SU-DHL-6 (cell line): ENCODE results near the gene DIPK1A.

ENCODE experiments used
- H2AFZ ChIP-seq: fragments of 200-600 bp; sonication (generic); 2 replicates; pipeline ENCODE4 v1.6.1; 2014; ENCODE audit warnings: low read depth, mild to moderate bottlenecking, moderate library complexity, mixed read lengths, antibody characterized with exemption, low read length; ENCODE audit not compliant: severe bottlenecking
- H3F3A ChIP-seq: fragments of 200-600 bp; shearing (Covaris generic); 2 replicates; pipeline ENCODE4 v1.6.0; 2016; ENCODE audit warnings: antibody characterized with exemption, mild to moderate bottlenecking; ENCODE audit not compliant: insufficient read depth
- H3K27ac ChIP-seq: fragments of 200-600 bp; sonication (generic); 2 replicates; pipeline ENCODE4 v1.5.1; 2016; ENCODE audit warnings: low read depth, mild to moderate bottlenecking, low read length, moderate library complexity, mixed read lengths
- H3K27me3 ChIP-seq: fragments of 200-600 bp; sonication (generic), shearing (Covaris generic); 2 replicates; pipeline ENCODE4 v1.6.0; 2014; ENCODE audit warnings: mild to moderate bottlenecking, low read length
- H3K36me3 ChIP-seq: fragments of 200-600 bp; sonication (generic); 2 replicates; pipeline ENCODE4 v1.6.1; 2014; ENCODE audit warnings: mild to moderate bottlenecking, low read length, mixed read lengths
- H3K4me2 ChIP-seq: fragments of 300-600, 200-600 bp; shearing (Covaris generic), sonication (generic); 2 replicates; pipeline ENCODE4 v1.6.0; 2014; ENCODE audit warnings: low read length, low read depth, mild to moderate bottlenecking; ENCODE audit not compliant: poor library complexity, severe bottlenecking
- H3K4me3 ChIP-seq: fragments of 200-600 bp; sonication (generic); 2 replicates; pipeline ENCODE4 v1.5.1; 2014; ENCODE audit warnings: antibody characterized with exemption, low read length, mild to moderate bottlenecking, mixed read lengths; ENCODE audit not compliant: insufficient read depth, poor library complexity, severe bottlenecking
- H3K79me2 ChIP-seq: fragments of 200-600 bp; sonication (generic); 2 replicates; pipeline ENCODE4 v1.6.1; 2014; ENCODE audit warnings: mild to moderate bottlenecking, low read length, moderate library complexity; ENCODE audit not compliant: insufficient read depth
- H3K9ac ChIP-seq: fragments of 200-600 bp; sonication (generic); 2 replicates; pipeline ENCODE4 v1.7.0; 2014; ENCODE audit warnings: mild to moderate bottlenecking, low read length
- H3K9me2 ChIP-seq: fragments of 200-600 bp; sonication (generic); replicated peaks from 2 replicates; pipeline ENCODE4 v1.6.1; 2014; ENCODE audit warnings: low read length; ENCODE audit not compliant: insufficient read depth
- H3K9me3 ChIP-seq: fragments of 200-600 bp; sonication (generic); 2 replicates; pipeline ENCODE4 v1.6.1; 2014; ENCODE audit warnings: low read length, mixed read lengths; ENCODE audit not compliant: insufficient read depth
- H4K20me1 ChIP-seq: fragments of 200-600 bp; sonication (generic); 2 replicates; pipeline ENCODE4 v1.6.1; 2014; ENCODE audit warnings: low read depth, mild to moderate bottlenecking, antibody characterized with exemption, low read length, moderate library complexity, mixed read lengths
- CTCF ChIP-seq: fragments of 200-600 bp; sonication (generic); IDR thresholded peaks from one replicate; pipeline ENCODE4 v1.5.1; 2017; ENCODE audit warnings: antibody characterized with exemption, mild to moderate bottlenecking, low read length, moderate library complexity; ENCODE audit not compliant: insufficient read depth, poor library complexity, severe bottlenecking
- EZH2phosphoT487 ChIP-seq: fragments of 200-600 bp; sonication (generic), shearing (Covaris generic); conservative IDR thresholded peaks from 2 replicates; pipeline ENCODE4 v1.6.1; 2018; ENCODE audit warnings: mild to moderate bottlenecking, antibody characterized with exemption, low read length, moderate library complexity, mixed read lengths

Gene DIPK1A

GRCh38 chr1:92843046-92843423, 118.2 kb downstream of the DIPK1A start:
- Histone ChIP-seq H3K9me2 (no peaks in the 10 kb centered on the region), H3K4me2 (no peak overlapping the region), H3K27ac (no peak overlapping the region), H3K36me3 (peaks cover 60% of the 10 kb centered on the region), H3K4me3 (no peak overlapping the region), H3F3A (peaks cover 81% of the 10 kb centered on the region), H3K9me3 (no peaks in the 10 kb centered on the region), H3K79me2 (peaks cover 21% of the 10 kb centered on the region), H3K9ac (no peak overlapping the region), H2AFZ (no peak overlapping the region), H3K27me3 (no peaks in the 10 kb centered on the region), H4K20me1 (peaks cover 37% of the 10 kb centered on the region)
- no peak for TF ChIP-seq CTCF
- no peak for TF ChIP-seq EZH2phosphoT487

GRCh38 chr1:92842082-92843045, 118.9 kb downstream of the DIPK1A start:
- no peaks in the 10 kb centered on the region for H3K9me2 ChIP-seq
- H3K4me3 ChIP-seq = no peak overlapping the region
- no peak overlapping the region for H3K4me2 ChIP-seq
- H3F3A ChIP-seq = peaks cover 83% of the 10 kb centered on the region
- H4K20me1 ChIP-seq = peaks cover 44% of the 10 kb centered on the region
- no peak overlapping the region for H3K27ac ChIP-seq
- no peaks in the 10 kb centered on the region for H3K27me3 ChIP-seq
- H3K9me3 ChIP-seq = no peaks in the 10 kb centered on the region
- TF ChIP-seq EZH2phosphoT487 = no peak
- no peak for TF ChIP-seq CTCF
- H3K36me3 ChIP-seq = peaks cover 67% of the 10 kb centered on the region
- H3K79me2 ChIP-seq = peaks cover 28% of the 10 kb centered on the region
- H2AFZ ChIP-seq = no peak overlapping the region
- H3K9ac ChIP-seq = no peak overlapping the region

- TF ChIP-seq CTCF = no peak
- TF ChIP-seq EZH2phosphoT487 = no peak
- Histone ChIP-seq H3K36me3 (peaks cover 78% of the 10 kb centered on the region), H3K79me2 (peaks cover 45% of the 10 kb centered on the region)
Observed at GRCh38 chr1:92840600-92840999, 120.7 kb downstream of the DIPK1A start.

More at GRCh38 chr1:92840600-92840999, 120.7 kb downstream of the DIPK1A start:
- H2AFZ ChIP-seq = no peak overlapping the region
- H3K9me3 ChIP-seq = no peaks in the 10 kb centered on the region
- no peak overlapping the region for H3K4me3 ChIP-seq
- H3K9me2 ChIP-seq = no peaks in the 10 kb centered on the region
- no peak overlapping the region for H3K4me2 ChIP-seq
- H3F3A ChIP-seq = peaks cover 84% of the 10 kb centered on the region
- H3K9ac ChIP-seq = no peak overlapping the region
- H4K20me1 ChIP-seq = peaks cover 62% of the 10 kb centered on the region
- no peak overlapping the region for H3K27ac ChIP-seq
- H3K27me3 ChIP-seq = no peaks in the 10 kb centered on the region
